RWPE1 (cell line): ENCODE results near the gene RAB5A.

Source experiments
- CTCF ChIA-PET: fragments of 350-600 bp; sonication (Branson Sonifier 250); formaldehyde crosslinking; extraction: SDS; loops from one replicate; lab custom pipeline; 2021; lab: Yijun Ruan, JAX
- POLR2A ChIA-PET: fragments of 400-600 bp; formaldehyde crosslinking; extraction: SDS; loops from one replicate; lab custom pipeline; 2020; ENCODE audit warnings: antibody characterized with exemption; ENCODE audit not compliant: low non-redundant PET; lab: Yijun Ruan, JAX
- DNase-seq: peaks from one replicate; pipeline ENCODE4 v3.0.0; 2012; ENCODE audit warnings: low spot score
- H3K27ac ChIP-seq: fragments of 450-650 bp; 2 replicates; pipeline ENCODE4 v1.5.1; 2017
- CTCF ChIP-seq: fragments of 450-650 bp; conservative IDR thresholded peaks from 2 replicates; pipeline ENCODE4 v1.5.1; 2017; ENCODE audit warnings: low read depth, mild to moderate bottlenecking

The RAB5A gene

GRCh38 chr3:19994796-19995195 is 47.9 kb downstream of the RAB5A start:
- H3K27ac ChIP-seq: no peak overlapping the region
- no peak for DNase-seq
- ChIA-PET CTCF (no interaction called here), POLR2A (no interaction called here)
- TF ChIP-seq CTCF: no peak

GRCh38 chr3:19997502-19997901 is 50.6 kb downstream of the RAB5A start:
- DNase-seq: no peak
- CTCF ChIA-PET: no interaction called here
- H3K27ac ChIP-seq: no peak overlapping the region
- POLR2A ChIA-PET: no interaction called here
- TF ChIP-seq CTCF: no peak

GRCh38 chr3:20001932-20002331 is 55.0 kb downstream of the RAB5A start:
- no peak overlapping the region for H3K27ac ChIP-seq
- ChIA-PET POLR2A (no interaction called here), CTCF (no interaction called here)
- no peak for DNase-seq
- no peak for TF ChIP-seq CTCF

GRCh38 chr3:20007960-20008359 is 61.1 kb downstream of the RAB5A start:
- ChIA-PET CTCF (interaction anchor here (0.6 kb wide), 1 partner anchor 1478 kb away, joined by 3 read pairs; no protein-coding TSS in a partner anchor), POLR2A (no interaction called here)
- no peak for TF ChIP-seq CTCF
- no peak overlapping the region for H3K27ac ChIP-seq
- no peak for DNase-seq

- POLR2A ChIA-PET: no interaction called here
- CTCF ChIA-PET: no interaction called here
- no peak for DNase-seq
- H3K27ac ChIP-seq: no peak overlapping the region
- no peak for TF ChIP-seq CTCF
Measured at GRCh38 chr3:20008646-20009045, 61.7 kb downstream of the RAB5A start.

- POLR2A ChIA-PET: no interaction called here
- no peak within 1 kb of the TSS for H3K27ac ChIP-seq
- CTCF ChIA-PET: no interaction called here
- no peak for DNase-seq
- TF ChIP-seq CTCF: no peak
Measured at GRCh38 chr3:20012164-20012563, 65.3 kb downstream of the RAB5A start, which contains the start of gene PP2D1. TSS of gene PP2D1 (minus strand) at chr3:20012264. CDS start at chr3:20012072, 192 bp downstream.

- DNase-seq: no peak
- CTCF ChIA-PET: no interaction called here
- POLR2A ChIA-PET: no interaction called here
- H3K27ac ChIP-seq: no peak overlapping the region
- TF ChIP-seq CTCF: no peak
Measured at GRCh38 chr3:20013396-20013795, 66.5 kb downstream of the RAB5A start.
